OCI-LY7 (cell line): ENCODE data around the gene TRIM8.

Source experiments
- EZH2phosphoT487 ChIP-seq: fragments of 200-600 bp; sonication (generic); IDR thresholded peaks from 2 replicates; pipeline ENCODE4 v1.6.1; 2018; ENCODE audit warnings: low read depth, borderline replicate concordance, mild to moderate bottlenecking, mixed run types, antibody characterized with exemption, low read length, moderate library complexity, mixed read lengths
- TF ChIP-seq, protein P1 (sequence below): fragments of 200-600 bp; sonication (generic); conservative IDR thresholded peaks from 2 replicates; pipeline ENCODE4 v1.5.1; 2014; ENCODE audit warnings: mild to moderate bottlenecking, antibody characterized with exemption, low read length, moderate library complexity, mixed read lengths

DNA sequence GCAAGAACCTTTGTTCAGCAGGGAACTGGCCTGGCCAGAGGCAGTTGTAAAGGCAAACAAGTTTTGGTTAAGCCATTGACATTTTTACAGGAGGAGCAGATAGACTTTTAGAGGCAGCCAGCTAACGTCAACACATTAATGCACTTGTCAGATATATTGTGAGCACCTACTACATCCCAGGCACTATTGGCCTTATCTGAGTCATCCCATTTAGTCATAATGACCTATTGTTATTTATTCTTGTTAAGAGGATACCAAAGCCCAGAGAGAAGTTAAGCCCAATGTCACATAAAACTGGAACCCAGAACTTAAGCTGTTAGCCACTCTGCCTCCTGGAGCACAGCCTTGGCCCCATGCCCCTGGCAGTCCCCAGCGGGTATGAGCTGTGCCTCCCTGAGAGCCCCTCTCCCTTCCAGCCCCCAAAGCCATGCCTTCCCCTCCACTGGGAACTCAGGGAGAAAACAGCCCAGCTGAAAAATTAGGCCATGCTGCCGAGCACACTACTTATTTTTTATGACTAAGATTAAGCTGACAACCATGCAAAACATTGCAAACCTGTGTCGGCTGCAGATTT lies 32.7 kb upstream of the TRIM8 start:
- TF ChIP-seq, protein P1, sequence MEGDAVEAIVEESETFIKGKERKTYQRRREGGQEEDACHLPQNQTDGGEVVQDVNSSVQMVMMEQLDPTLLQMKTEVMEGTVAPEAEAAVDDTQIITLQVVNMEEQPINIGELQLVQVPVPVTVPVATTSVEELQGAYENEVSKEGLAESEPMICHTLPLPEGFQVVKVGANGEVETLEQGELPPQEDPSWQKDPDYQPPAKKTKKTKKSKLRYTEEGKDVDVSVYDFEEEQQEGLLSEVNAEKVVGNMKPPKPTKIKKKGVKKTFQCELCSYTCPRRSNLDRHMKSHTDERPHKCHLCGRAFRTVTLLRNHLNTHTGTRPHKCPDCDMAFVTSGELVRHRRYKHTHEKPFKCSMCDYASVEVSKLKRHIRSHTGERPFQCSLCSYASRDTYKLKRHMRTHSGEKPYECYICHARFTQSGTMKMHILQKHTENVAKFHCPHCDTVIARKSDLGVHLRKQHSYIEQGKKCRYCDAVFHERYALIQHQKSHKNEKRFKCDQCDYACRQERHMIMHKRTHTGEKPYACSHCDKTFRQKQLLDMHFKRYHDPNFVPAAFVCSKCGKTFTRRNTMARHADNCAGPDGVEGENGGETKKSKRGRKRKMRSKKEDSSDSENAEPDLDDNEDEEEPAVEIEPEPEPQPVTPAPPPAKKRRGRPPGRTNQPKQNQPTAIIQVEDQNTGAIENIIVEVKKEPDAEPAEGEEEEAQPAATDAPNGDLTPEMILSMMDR, result no peak
- no peak for TF ChIP-seq EZH2phosphoT487
